Osteocyte (in vitro differentiated cells): Measurements from ENCODE around the gene SCG5. TPM values are rescaled to one million over a fixed set of nuclear protein-coding genes. Genes with fewer than 3 reads are reported as not detected.
"Not testable (repeated sequence)": the region's sequence is repeated elsewhere in the genome, so short reads cannot be mapped to it uniquely, and the experiment has no call there.

Source experiments
- DNase-seq: peaks from one replicate; pipeline ENCODE4 v3.0.0; 2021; ENCODE audit warnings: mixed read lengths; ENCODE audit not compliant: unreplicated experiment; ENCODE audit errors: extremely low spot score
- H3K27ac Mint-ChIP-seq: one replicate; pipeline ENCODE4 v1.8.0; 2021; ENCODE audit warnings: mild to moderate bottlenecking, mixed read lengths; ENCODE audit not compliant: unreplicated experiment
- H3K27me3 Mint-ChIP-seq: one replicate; pipeline ENCODE4 v1.8.0; 2021; ENCODE audit warnings: mixed read lengths; ENCODE audit not compliant: unreplicated experiment
- H3K36me3 Mint-ChIP-seq: one replicate; pipeline ENCODE4 v1.8.0; 2021; ENCODE audit warnings: mixed read lengths; ENCODE audit not compliant: unreplicated experiment
- H3K4me1 Mint-ChIP-seq: one replicate; pipeline ENCODE4 v1.8.0; 2021; ENCODE audit warnings: mixed read lengths; ENCODE audit not compliant: unreplicated experiment
- H3K4me3 Mint-ChIP-seq: one replicate; pipeline ENCODE4 v1.8.0; 2021; ENCODE audit warnings: mild to moderate bottlenecking, moderate library complexity, mixed read lengths; ENCODE audit not compliant: unreplicated experiment
- H3K9me3 Mint-ChIP-seq: one replicate; pipeline ENCODE4 v1.8.0; 2021; ENCODE audit warnings: mixed read lengths; ENCODE audit not compliant: unreplicated experiment
- CTCF ChIP-seq: fragments of 200-600 bp; sonication (generic); IDR thresholded peaks from 2 replicates; pipeline ENCODE4 v1.5.0; 2021; ENCODE audit warnings: antibody characterized with exemption, mild to moderate bottlenecking, moderate library complexity
- long read RNA-seq: library from polyadenylated mRNA; unstranded; transcript quantifications from one replicate; pipeline ENCODE4 v2.0.0, GENCODE V29; 2021
- total RNA-seq: library from RNA; stranded (reverse); gene quantifications from 2 replicates; pipeline ENCODE4 v1.2.1, GENCODE V29; 2021

Gene SCG5
- 0.52 and 0.54 TPM in 2 replicates for total RNA-seq
- long read RNA-seq, partial matches to known transcripts, result 0 of 5 reads
- long read RNA-seq, other reads (novel, unspliced or antisense), result 1 of 5 reads

- no peaks in the 10 kb centered on the region for H3K27me3 Mint-ChIP-seq
- no peak for TF ChIP-seq CTCF
- peaks cover 5% of the 10 kb centered on the region for H3K36me3 Mint-ChIP-seq
- no peak for DNase-seq
- no peaks in the 10 kb centered on the region for H3K9me3 Mint-ChIP-seq
- peaks cover 13% of the 10 kb centered on the region for H3K4me1 Mint-ChIP-seq
- H3K4me3 Mint-ChIP-seq, result no peak within 1 kb of the TSS
- H3K27ac Mint-ChIP-seq, result no peak within 1 kb of the TSS
Measured at GRCh38 chr15:32641517-32642059, at the start of gene SCG5. SCG5 (plus strand) TSS chr15:32641710; CDS start chr15:32643593, 1,883 bp downstream.

GRCh38 chr15:32593151-32593550 is 48.4 kb upstream of the SCG5 start, which contains the start of gene GOLGA8N:
GOLGA8N (plus strand) TSS chr15:32593456.
- not testable (repeated sequence) for H3K36me3 Mint-ChIP-seq, H3K4me1 Mint-ChIP-seq, DNase-seq, H3K4me3 Mint-ChIP-seq, H3K27ac Mint-ChIP-seq, H3K27me3 Mint-ChIP-seq, H3K9me3 Mint-ChIP-seq

GRCh38 chr15:32609518-32609917 is 32.0 kb upstream of the SCG5 start:
- not testable (repeated sequence) for DNase-seq, H3K27ac Mint-ChIP-seq, H3K27me3 Mint-ChIP-seq, H3K36me3 Mint-ChIP-seq, H3K4me1 Mint-ChIP-seq, H3K9me3 Mint-ChIP-seq, H3K4me3 Mint-ChIP-seq

GRCh38 chr15:32610719-32611118 is 30.8 kb upstream of the SCG5 start:
- H3K36me3 Mint-ChIP-seq, H3K9me3 Mint-ChIP-seq, H3K4me3 Mint-ChIP-seq, H3K27me3 Mint-ChIP-seq, DNase-seq, H3K4me1 Mint-ChIP-seq, H3K27ac Mint-ChIP-seq: not testable (repeated sequence)
- peak; percentile 56 for TF ChIP-seq CTCF

GRCh38 chr15:32614712-32615050 is 26.8 kb upstream of the SCG5 start:
- not testable (repeated sequence) for H3K36me3 Mint-ChIP-seq, H3K27me3 Mint-ChIP-seq, DNase-seq, H3K9me3 Mint-ChIP-seq
- Mint-ChIP-seq H3K27ac (peak overlapping the region; percentile 94), H3K4me1 (peaks cover 24% of the 10 kb centered on the region), H3K4me3 (peak overlapping the region; percentile 99)

- not testable (repeated sequence) for H3K36me3 Mint-ChIP-seq, H3K27me3 Mint-ChIP-seq, H3K9me3 Mint-ChIP-seq
- Mint-ChIP-seq H3K4me3 (peak within 1 kb of the TSS; percentile 99), H3K4me1 (peaks cover 26% of the 10 kb centered on the region), H3K27ac (peak within 1 kb of the TSS; percentile 94)
- peak; percentile 91 for DNase-seq
Measured at GRCh38 chr15:32615051-32615870, 26.2 kb upstream of the SCG5 start, which contains the start of gene ARHGAP11A. ARHGAP11A (plus strand) TSS chr15:32615504; CDS start chr15:32616212, 708 bp downstream.

GRCh38 chr15:32615871-32616426 is 25.6 kb upstream of the SCG5 start:
- Mint-ChIP-seq H3K4me1 (peaks cover 26% of the 10 kb centered on the region), H3K4me3 (peak overlapping the region; percentile 99), H3K27ac (peak overlapping the region; percentile 94)
- H3K36me3 Mint-ChIP-seq, H3K9me3 Mint-ChIP-seq, DNase-seq, H3K27me3 Mint-ChIP-seq: not testable (repeated sequence)
